Activated CD4-positive, alpha-beta memory T cell treated with anti-CD3 and anti-CD28 coated beads for 36 hours (primary cell): ENCODE measurements around the gene MECP2. TPM values are rescaled to one million over a fixed set of nuclear protein-coding genes. Genes with fewer than 3 reads are reported as not detected.
"Not testable (repeated sequence)": the region's sequence is repeated elsewhere in the genome, so short reads cannot be mapped to it uniquely, and the experiment has no call there.

ENCODE experiments used
- CTCF ChIA-PET: fragments of 350-600 bp; sonication (Branson Sonifier 250); formaldehyde crosslinking; loops from one replicate; lab custom pipeline; 2021; ENCODE audit warnings: antibody characterized with exemption, inconsistent platforms; lab: Charles Lee
- POLR2A ChIA-PET: fragments of 350-600 bp; sonication (Branson Sonifier 250); formaldehyde crosslinking; loops from one replicate; lab custom pipeline; 2021; ENCODE audit warnings: antibody characterized with exemption; lab: Charles Lee
- DNase-seq: peaks from one replicate; pipeline ENCODE4 v3.0.0-alpha.2; 2020
- H3K27ac Mint-ChIP-seq: one replicate; pipeline ENCODE4 v1.8.0; 2021; ENCODE audit warnings: mixed read lengths
- H3K27me3 Mint-ChIP-seq: one replicate; pipeline ENCODE4 v1.8.0; 2021; ENCODE audit warnings: mixed read lengths
- H3K36me3 Mint-ChIP-seq: one replicate; pipeline ENCODE4 v1.8.0; 2021; ENCODE audit warnings: mixed read lengths
- H3K4me1 Mint-ChIP-seq: one replicate; pipeline ENCODE4 v1.8.0; 2021; ENCODE audit warnings: low read depth, mixed read lengths
- H3K4me3 Mint-ChIP-seq: one replicate; pipeline ENCODE4 v1.8.0; 2021; ENCODE audit warnings: mild to moderate bottlenecking, mixed read lengths
- H3K9me3 Mint-ChIP-seq: one replicate; pipeline ENCODE4 v1.8.0; 2021; ENCODE audit warnings: mixed read lengths
- intact Hi-C: fragments of 100-400 bp; cut with micrococcal nuclease; formaldehyde crosslinking; loops from one replicate; pipeline ENCODE4 v1.15.1; 2023
- total RNA-seq, 2 experiments: library from RNA; stranded (reverse); gene quantifications; one replicate each; pipeline ENCODE4 v1.2.3, GENCODE V29; 2021

Gene MECP2
- total RNA-seq, result 10 to 100 TPM; 50.8 to 51.0 TPM

- peaks cover 57% of the 10 kb centered on the region for H3K4me1 Mint-ChIP-seq
- intact Hi-C loops, result loop anchor here (1.0 to 10.0 kb wide), 5 partner anchors 38 to 279 kb away; partner anchors contain the start of genes ARHGAP4, EMD, HCFC1 and TMEM187
- H3K27ac Mint-ChIP-seq, result peak within 1 kb of the TSS; percentile 98
- ChIA-PET CTCF (interaction anchor here (0.9 to 2.4 kb wide), 2 partner anchors 84 to 210 kb away, joined by 3 to 7 read pairs; no protein-coding TSS in a partner anchor), POLR2A (interaction anchor here (1.5 to 2.1 kb wide), 3 partner anchors 26 to 127 kb away, joined by 3 to 7 read pairs (median 4); no protein-coding TSS in a partner anchor)
- no peaks in the 10 kb centered on the region for H3K9me3 Mint-ChIP-seq
- peak within 1 kb of the TSS; percentile 98 for H3K4me3 Mint-ChIP-seq
- H3K36me3 Mint-ChIP-seq, result peaks cover 6% of the 10 kb centered on the region
- DNase-seq, result peak; percentile 93
- no peaks in the 10 kb centered on the region for H3K27me3 Mint-ChIP-seq
Measured at GRCh38 chrX:154097589-154098541, at the start of gene MECP2. TSS of gene MECP2 (minus strand) at chrX:154097717.

- H3K9me3 Mint-ChIP-seq, H3K4me1 Mint-ChIP-seq, CTCF ChIA-PET, intact Hi-C loops, H3K36me3 Mint-ChIP-seq, H3K27ac Mint-ChIP-seq, DNase-seq, H3K4me3 Mint-ChIP-seq, POLR2A ChIA-PET, H3K27me3 Mint-ChIP-seq: not testable (repeated sequence)
Measured at GRCh38 chrX:154144010-154144409, 46.5 kb upstream of the MECP2 start, which contains the start of gene OPN1LW. TSS of gene OPN1LW (plus strand) at chrX:154144243. CDS start at chrX:154144284, 41 bp downstream.

- POLR2A ChIA-PET, result no interaction called here
- no peak overlapping the region for H3K4me3 Mint-ChIP-seq
- DNase-seq, result no peak
- CTCF ChIA-PET, result no interaction called here
- no peaks in the 10 kb centered on the region for H3K36me3 Mint-ChIP-seq
- no peaks in the 10 kb centered on the region for H3K27me3 Mint-ChIP-seq
- intact Hi-C loops, result no loop called here
- H3K9me3 Mint-ChIP-seq, result no peaks in the 10 kb centered on the region
- H3K27ac Mint-ChIP-seq, result no peak overlapping the region
- H3K4me1 Mint-ChIP-seq, result peaks cover 2% of the 10 kb centered on the region
Measured at GRCh38 chrX:154142950-154143745, 45.6 kb upstream of the MECP2 start.

GRCh38 chrX:154142386-154142785 lies 44.9 kb upstream of the MECP2 start:
- no peak for DNase-seq
- CTCF ChIA-PET, result no interaction called here
- H3K9me3 Mint-ChIP-seq, result no peaks in the 10 kb centered on the region
- H3K4me1 Mint-ChIP-seq, result peaks cover 2% of the 10 kb centered on the region
- H3K27me3 Mint-ChIP-seq, result no peaks in the 10 kb centered on the region
- intact Hi-C loops, result no loop called here
- no peak overlapping the region for H3K4me3 Mint-ChIP-seq
- POLR2A ChIA-PET, result no interaction called here
- H3K27ac Mint-ChIP-seq, result no peak overlapping the region
- H3K36me3 Mint-ChIP-seq, result no peaks in the 10 kb centered on the region

GRCh38 chrX:154140742-154141141 lies 43.2 kb upstream of the MECP2 start:
- intact Hi-C loops, result no loop called here

GRCh38 chrX:154140206-154140605 lies 42.7 kb upstream of the MECP2 start:
- intact Hi-C loops, result no loop called here
- CTCF ChIA-PET, result interaction anchor here (1.6 kb wide), 1 partner anchor 168 kb away, joined by 6 read pairs; no protein-coding TSS in a partner anchor
- Mint-ChIP-seq H3K27ac (no peak overlapping the region), H3K4me1 (peaks cover 13% of the 10 kb centered on the region), H3K9me3 (no peaks in the 10 kb centered on the region), H3K36me3 (no peaks in the 10 kb centered on the region), H3K27me3 (no peaks in the 10 kb centered on the region), H3K4me3 (no peak overlapping the region)
- POLR2A ChIA-PET, result no interaction called here
- no peak for DNase-seq

More at GRCh38 chrX:154140742-154141141, 43.2 kb upstream of the MECP2 start:
- H3K4me1 Mint-ChIP-seq, result peaks cover 9% of the 10 kb centered on the region
- no peak for DNase-seq
- ChIA-PET POLR2A (no interaction called here), CTCF (no interaction called here)
- no peak overlapping the region for H3K27ac Mint-ChIP-seq
- no peaks in the 10 kb centered on the region for H3K9me3 Mint-ChIP-seq
- H3K36me3 Mint-ChIP-seq, result no peaks in the 10 kb centered on the region
- no peak overlapping the region for H3K4me3 Mint-ChIP-seq
- no peaks in the 10 kb centered on the region for H3K27me3 Mint-ChIP-seq

- intact Hi-C loops, result no loop called here
- Mint-ChIP-seq H3K27ac (no peak overlapping the region), H3K27me3 (no peaks in the 10 kb centered on the region), H3K9me3 (no peaks in the 10 kb centered on the region), H3K4me1 (peaks cover 21% of the 10 kb centered on the region), H3K4me3 (no peak overlapping the region), H3K36me3 (no peaks in the 10 kb centered on the region)
- DNase-seq, result no peak
- POLR2A ChIA-PET, result no interaction called here
- CTCF ChIA-PET, result interaction anchor here (1.6 kb wide), 1 partner anchor 169 kb away, joined by 6 read pairs; no protein-coding TSS in a partner anchor
Measured at GRCh38 chrX:154138857-154139256, 41.3 kb upstream of the MECP2 start.

- POLR2A ChIA-PET, result no interaction called here
Measured at GRCh38 chrX:154136627-154137161, 39.2 kb upstream of the MECP2 start.

GRCh38 chrX:154135458-154136229 lies 38.1 kb upstream of the MECP2 start:
- Mint-ChIP-seq H3K9me3 (no peaks in the 10 kb centered on the region), H3K4me1 (peaks cover 21% of the 10 kb centered on the region), H3K4me3 (peak overlapping the region; percentile 4), H3K27me3 (no peaks in the 10 kb centered on the region), H3K36me3 (no peaks in the 10 kb centered on the region), H3K27ac (peak overlapping the region; percentile 66)
- ChIA-PET CTCF (interaction anchor here (0.9 to 1.9 kb wide), 9 partner anchors 12 to 175 kb away, joined by 3 to 9 read pairs (median 5); no protein-coding TSS in a partner anchor), POLR2A (interaction anchor here (1.3 to 1.8 kb wide), 3 partner anchors 36 to 39 kb away, joined by 4 read pairs; partner anchors contain the start of gene MECP2)
- DNase-seq, result peak; percentile 50
- intact Hi-C loops, result loop anchor here (1.0 kb wide), 1 partner anchor 38 kb away; the partner anchor contains the start of gene MECP2

More at GRCh38 chrX:154136627-154137161, 39.2 kb upstream of the MECP2 start:
- Mint-ChIP-seq H3K27ac (peak overlapping the region; percentile 79), H3K4me1 (peaks cover 21% of the 10 kb centered on the region), H3K4me3 (peak overlapping the region; percentile 70), H3K27me3 (no peaks in the 10 kb centered on the region), H3K9me3 (no peaks in the 10 kb centered on the region), H3K36me3 (no peaks in the 10 kb centered on the region)
- CTCF ChIA-PET, result interaction anchor here (0.6 to 1.9 kb wide), 11 partner anchors 21 to 397 kb away, joined by 3 to 8 read pairs (median 4); no protein-coding TSS in a partner anchor
- peak; percentile 71 for DNase-seq
- intact Hi-C loops, result loop anchor here (1.0 kb wide), 1 partner anchor 39 kb away; the partner anchor contains the start of gene MECP2

- Mint-ChIP-seq H3K27ac (no peak overlapping the region), H3K36me3 (no peaks in the 10 kb centered on the region), H3K27me3 (no peaks in the 10 kb centered on the region), H3K4me1 (peaks cover 20% of the 10 kb centered on the region), H3K9me3 (no peaks in the 10 kb centered on the region), H3K4me3 (no peak overlapping the region)
- no peak for DNase-seq
- CTCF ChIA-PET, result no interaction called here
- intact Hi-C loops, result no loop called here
- POLR2A ChIA-PET, result no interaction called here
Measured at GRCh38 chrX:154132366-154132765, 34.8 kb upstream of the MECP2 start.

GRCh38 chrX:154131955-154132354 lies 34.4 kb upstream of the MECP2 start:
- no peaks in the 10 kb centered on the region for H3K9me3 Mint-ChIP-seq
- intact Hi-C loops, result no loop called here
- no peaks in the 10 kb centered on the region for H3K27me3 Mint-ChIP-seq
- H3K27ac Mint-ChIP-seq, result no peak overlapping the region
- no peaks in the 10 kb centered on the region for H3K36me3 Mint-ChIP-seq
- POLR2A ChIA-PET, result no interaction called here
- H3K4me1 Mint-ChIP-seq, result peaks cover 20% of the 10 kb centered on the region
- DNase-seq, result no peak
- no peak overlapping the region for H3K4me3 Mint-ChIP-seq
- CTCF ChIA-PET, result no interaction called here
